Left ventricle myocardium inferior (tissue), 1 donor: ENCODE measurements around the gene TPT1. TPM values are rescaled to one million over a fixed set of nuclear protein-coding genes. Genes with fewer than 3 reads are reported as not detected.

Experiments
- DNase-seq: peaks from one replicate; pipeline ENCODE4 v3.0.0-alpha.2; 2020
- H3K27ac ChIP-seq: fragments of 200-600 bp; replicated peaks from 2 replicates; pipeline ENCODE4 v1.8.0; 2021
- H3K27me3 ChIP-seq: fragments of 200-600 bp; 2 replicates; pipeline ENCODE4 v1.8.0; 2021; ENCODE audit warnings: low read depth
- H3K36me3 ChIP-seq: fragments of 200-600 bp; 2 replicates; pipeline ENCODE4 v1.8.0; 2021
- H3K4me1 ChIP-seq: fragments of 200-600 bp; 2 replicates; pipeline ENCODE4 v1.8.0; 2021
- H3K4me3 ChIP-seq: fragments of 200-600 bp; 2 replicates; pipeline ENCODE4 v1.8.0; 2021; ENCODE audit warnings: mild to moderate bottlenecking, moderate library complexity
- H3K9me3 ChIP-seq: fragments of 200-600 bp; replicated peaks from 2 replicates; pipeline ENCODE4 v1.8.0; 2021
- CTCF ChIP-seq: fragments of 200-600 bp; IDR thresholded peaks from 2 replicates; pipeline ENCODE4 v1.8.0; 2021; ENCODE audit warnings: antibody characterized with exemption, mild to moderate bottlenecking, borderline replicate concordance
- intact Hi-C: fragments of 100-400 bp; cut with micrococcal nuclease; formaldehyde crosslinking; loops from one replicate; pipeline ENCODE4 v1.11.0; 2022
- total RNA-seq: library from RNA; stranded (reverse); fragmentation: NEBNext Ultra II Directional; extraction: Animal tissue kit (Norgen Biotek cat#: 25700); gene quantifications from one replicate; pipeline ENCODE4 v1.2.1, GENCODE V29; 2021
- donor health status: DM: no; HTN: yes; CAD: no; lungs with severe emphysema.

Gene TPT1
- total RNA-seq, 1 donor from 2014 or later = 4,332 TPM

- intact Hi-C loops = no loop called here
Measured at GRCh38 chr13:45362939-45363338, 22.0 kb upstream of the TPT1 start.

GRCh38 chr13:45361596-45362206 lies 20.7 kb upstream of the TPT1 start:
- Histone ChIP-seq H3K27me3 (no peaks in the 10 kb centered on the region), H3K4me3 (no peak overlapping the region), H3K27ac (no peak overlapping the region), H3K36me3 (peaks cover 27% of the 10 kb centered on the region), H3K9me3 (peaks cover 6% of the 10 kb centered on the region), H3K4me1 (no peaks in the 10 kb centered on the region)
- TF ChIP-seq CTCF = no peak
- DNase-seq = no peak
- intact Hi-C loops = no loop called here

More at GRCh38 chr13:45362939-45363338, 22.0 kb upstream of the TPT1 start:
- no peak for DNase-seq
- peaks cover 6% of the 10 kb centered on the region for H3K9me3 ChIP-seq
- peaks cover 25% of the 10 kb centered on the region for H3K36me3 ChIP-seq
- TF ChIP-seq CTCF = no peak
- H3K27ac ChIP-seq = no peak overlapping the region
- H3K4me1 ChIP-seq = peaks cover 6% of the 10 kb centered on the region
- H3K4me3 ChIP-seq = no peak overlapping the region
- no peaks in the 10 kb centered on the region for H3K27me3 ChIP-seq

- no peaks in the 10 kb centered on the region for H3K4me1 ChIP-seq
- no peak for TF ChIP-seq CTCF
- H3K27me3 ChIP-seq = no peaks in the 10 kb centered on the region
- DNase-seq = no peak
- H3K4me3 ChIP-seq = no peak overlapping the region
- H3K36me3 ChIP-seq = peaks cover 60% of the 10 kb centered on the region
- no peaks in the 10 kb centered on the region for H3K9me3 ChIP-seq
- no peak overlapping the region for H3K27ac ChIP-seq
- intact Hi-C loops = no loop called here
Measured at GRCh38 chr13:45356966-45357672, 16.1 kb upstream of the TPT1 start.

GRCh38 chr13:45353895-45354294 lies 12.9 kb upstream of the TPT1 start:
- Histone ChIP-seq H3K36me3 (peaks cover 61% of the 10 kb centered on the region), H3K4me3 (no peak overlapping the region), H3K27ac (no peak overlapping the region), H3K4me1 (peaks cover 6% of the 10 kb centered on the region), H3K9me3 (no peaks in the 10 kb centered on the region), H3K27me3 (no peaks in the 10 kb centered on the region)
- TF ChIP-seq CTCF = no peak
- no peak for DNase-seq
- intact Hi-C loops = no loop called here

- intact Hi-C loops = no loop called here
- no peak for DNase-seq
- Histone ChIP-seq H3K4me1 (peaks cover 13% of the 10 kb centered on the region), H3K4me3 (no peak overlapping the region), H3K9me3 (no peaks in the 10 kb centered on the region), H3K27me3 (no peaks in the 10 kb centered on the region), H3K27ac (no peak overlapping the region), H3K36me3 (peaks cover 64% of the 10 kb centered on the region)
- no peak for TF ChIP-seq CTCF
Measured at GRCh38 chr13:45352031-45352430, 11.0 kb upstream of the TPT1 start.
